HUES6 (cell line): ENCODE measurements around the gene SLC12A9.
A peak's percentile ranks its signal among the peaks of the same experiment; 100 is the strongest.

Source experiments
- H3K27ac ChIP-seq: 2 replicates; pipeline ENCODE4 v1.7.0; 2013; ENCODE audit warnings: low read depth, mild to moderate bottlenecking, low read length, inconsistent platforms
- H3K27me3 ChIP-seq: 2 replicates; pipeline ENCODE4 v1.6.1; 2013; ENCODE audit warnings: low read length; ENCODE audit not compliant: control insufficient read depth, insufficient read depth
- H3K36me3 ChIP-seq: 2 replicates; pipeline ENCODE4 v1.6.1; 2013; ENCODE audit warnings: low read length; ENCODE audit not compliant: control insufficient read depth, insufficient read depth
- H3K4me1 ChIP-seq: 2 replicates; pipeline ENCODE4 v1.6.1; 2013; ENCODE audit warnings: low read length; ENCODE audit not compliant: control insufficient read depth, insufficient read depth
- H3K4me3 ChIP-seq: 2 replicates; pipeline ENCODE4 v1.5.1; 2013; ENCODE audit warnings: low read depth, low read length
- H3K9ac ChIP-seq: one replicate; pipeline ENCODE4 v1.6.1; 2013; ENCODE audit warnings: mild to moderate bottlenecking, low read length
- H3K9me3 ChIP-seq: 2 replicates; pipeline ENCODE4 v1.6.1; 2013; ENCODE audit warnings: low read depth, low read length; ENCODE audit not compliant: control insufficient read depth, insufficient read depth

Gene SLC12A9

GRCh38 chr7:100885440-100886141 lies 33.1 kb downstream of the SLC12A9 start:
- H3K4me3 ChIP-seq, result no peak overlapping the region
- no peaks in the 10 kb centered on the region for H3K9me3 ChIP-seq
- no peak overlapping the region for H3K9ac ChIP-seq
- H3K4me1 ChIP-seq, result peaks cover 19% of the 10 kb centered on the region
- H3K27me3 ChIP-seq, result no peaks in the 10 kb centered on the region
- peaks cover 80% of the 10 kb centered on the region for H3K36me3 ChIP-seq
- no peak overlapping the region for H3K27ac ChIP-seq

GRCh38 chr7:100886142-100886935 lies 33.8 kb downstream of the SLC12A9 start:
- Histone ChIP-seq H3K4me3 (no peak overlapping the region), H3K4me1 (peaks cover 21% of the 10 kb centered on the region), H3K27me3 (no peaks in the 10 kb centered on the region)

GRCh38 chr7:100886936-100887515 lies 34.5 kb downstream of the SLC12A9 start:
- Histone ChIP-seq H3K36me3 (peaks cover 67% of the 10 kb centered on the region), H3K4me1 (peaks cover 28% of the 10 kb centered on the region), H3K9me3 (no peaks in the 10 kb centered on the region), H3K4me3 (0 out of 2 replicates have a peak overlapping the region, but pooled peaks have one; percentile 4), H3K9ac (peak overlapping the region; percentile 17), H3K27ac (no peak overlapping the region), H3K27me3 (no peaks in the 10 kb centered on the region)

More at GRCh38 chr7:100886142-100886935, 33.8 kb downstream of the SLC12A9 start:
- H3K36me3 ChIP-seq, result peaks cover 74% of the 10 kb centered on the region
- H3K9ac ChIP-seq, result no peak overlapping the region
- no peak overlapping the region for H3K27ac ChIP-seq
- no peaks in the 10 kb centered on the region for H3K9me3 ChIP-seq

- Histone ChIP-seq H3K4me1 (peaks cover 32% of the 10 kb centered on the region), H3K9me3 (no peaks in the 10 kb centered on the region), H3K9ac (peak overlapping the region; percentile 94), H3K4me3 (peak overlapping the region; percentile 94), H3K36me3 (peaks cover 61% of the 10 kb centered on the region), H3K27ac (no peak overlapping the region), H3K27me3 (no peaks in the 10 kb centered on the region)
These were observed 35.2 kb downstream of the SLC12A9 start for GRCh38 chr7:100887516-100888290.

GRCh38 chr7:100888291-100888987 lies 35.9 kb downstream of the SLC12A9 start:
- Histone ChIP-seq H3K9me3 (no peaks in the 10 kb centered on the region), H3K4me3 (peak overlapping the region; percentile 94), H3K27ac (peak overlapping the region; percentile 95; the same call in 1 of the 2 replicates), H3K9ac (peak overlapping the region; percentile 94), H3K36me3 (peaks cover 59% of the 10 kb centered on the region), H3K27me3 (no peaks in the 10 kb centered on the region), H3K4me1 (peaks cover 32% of the 10 kb centered on the region)

GRCh38 chr7:100888988-100889750 lies 36.7 kb downstream of the SLC12A9 start, which contains the start of gene UFSP1:
UFSP1 (minus strand) TSS chr7:100889715; CDS start chr7:100889271, 444 bp downstream.
- H3K36me3 ChIP-seq, result peaks cover 51% of the 10 kb centered on the region
- H3K4me1 ChIP-seq, result peaks cover 34% of the 10 kb centered on the region
- no peaks in the 10 kb centered on the region for H3K9me3 ChIP-seq

GRCh38 chr7:100890653-100891567 lies 38.4 kb downstream of the SLC12A9 start:
- H3K4me3 ChIP-seq, result peak overlapping the region; percentile 66

More at GRCh38 chr7:100888988-100889750, 36.7 kb downstream of the SLC12A9 start, which contains the start of gene UFSP1:
- Histone ChIP-seq H3K27me3 (0 out of 2 replicates have a peak, but pooled peaks cover 1% of the 10 kb centered on the region), H3K4me3 (peak within 1 kb of the TSS; percentile 94), H3K9ac (peak within 1 kb of the TSS; percentile 94), H3K27ac (peak within 1 kb of the TSS; percentile 95)

GRCh38 chr7:100891568-100892247 lies 39.2 kb downstream of the SLC12A9 start:
- Histone ChIP-seq H3K9me3 (no peaks in the 10 kb centered on the region), H3K9ac (peak overlapping the region; percentile 86), H3K4me1 (peaks cover 44% of the 10 kb centered on the region), H3K27me3 (peaks cover 16% of the 10 kb centered on the region), H3K27ac (peak overlapping the region; percentile 44; the same call in 1 of the 2 replicates), H3K36me3 (peaks cover 26% of the 10 kb centered on the region), H3K4me3 (peak overlapping the region; percentile 66)

More at GRCh38 chr7:100890653-100891567, 38.4 kb downstream of the SLC12A9 start:
- peaks cover 34% of the 10 kb centered on the region for H3K36me3 ChIP-seq
- H3K9ac ChIP-seq, result peak overlapping the region; percentile 86
- no peaks in the 10 kb centered on the region for H3K9me3 ChIP-seq
- H3K4me1 ChIP-seq, result peaks cover 37% of the 10 kb centered on the region
- peak overlapping the region; percentile 44; the same call in 1 of the 2 replicates for H3K27ac ChIP-seq
- peaks cover 8% of the 10 kb centered on the region for H3K27me3 ChIP-seq
